NCI-H345 (cell line): Measurements from ENCODE around the gene TRIM43.
"Not testable (repeated sequence)": the region's sequence is repeated elsewhere in the genome, so short reads cannot be mapped to it uniquely, and the experiment has no call there.

Source experiments
- DNase-seq: peaks from one replicate; lab custom pipeline; 2025; lab: John Stamatoyannopoulos, UW

The TRIM43 gene

GRCh38 chr2:95591701-95592100, at the start of gene TRIM43:
Gene TRIM43 (plus strand): TSS chr2:95592001. CDS start chr2:95594024, 2,023 bp downstream.
- DNase-seq, result not testable (repeated sequence)

DNA sequence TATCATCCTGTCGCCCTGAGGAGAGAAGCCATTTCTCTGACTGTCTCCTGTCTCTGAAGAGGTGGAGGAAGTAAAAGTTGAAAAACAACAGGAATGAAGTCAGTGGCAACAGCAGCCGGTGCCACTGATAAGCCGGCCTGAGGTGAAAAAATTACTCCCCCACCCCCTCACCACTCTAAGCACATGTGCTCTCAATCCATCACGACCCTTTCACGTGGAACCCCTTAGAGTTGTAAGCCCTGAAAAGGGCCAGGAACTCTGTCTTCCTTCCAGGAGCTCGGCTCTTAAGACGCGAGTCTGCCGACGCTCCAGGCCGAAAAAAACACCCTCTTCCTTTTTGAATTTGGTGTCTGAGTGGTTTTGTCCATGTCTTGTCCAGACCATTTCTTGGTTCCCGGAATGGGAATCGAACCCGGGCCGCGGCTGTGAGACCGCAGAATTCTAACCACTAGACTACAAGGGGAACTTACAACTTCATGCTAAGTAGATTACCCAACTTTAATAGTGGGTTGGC, 40.7 kb upstream of the TRIM43 start:
- DNase-seq, result no peak

- DNase-seq, result no peak
Measured at GRCh38 chr2:95552911-95553310, 38.9 kb upstream of the TRIM43 start.

DNA sequence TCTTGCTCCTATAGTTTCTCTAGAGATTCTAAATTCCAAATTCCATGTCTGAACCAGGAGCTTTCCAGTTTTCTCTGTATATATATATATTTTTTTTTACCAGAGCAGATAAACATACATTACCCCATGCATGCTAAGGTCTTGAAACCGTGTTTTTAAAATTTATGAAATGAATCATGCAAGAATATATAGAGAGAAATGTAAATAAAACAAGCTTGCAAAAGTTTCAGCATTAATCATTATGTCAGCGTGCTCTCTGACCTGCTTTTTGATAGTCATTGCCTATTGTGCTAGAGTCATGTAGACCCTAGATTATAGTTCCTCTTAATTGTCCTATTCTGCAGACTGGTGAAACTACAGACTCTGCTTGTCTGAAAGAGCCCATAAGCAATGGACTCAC, 22.6 kb upstream of the TRIM43 start:
- DNase-seq, result no peak

- no peak for DNase-seq
Measured at GRCh38 chr2:95573866-95574265, 17.9 kb upstream of the TRIM43 start.

- DNase-seq, result no peak
Measured at GRCh38 chr2:95574506-95574905, 17.3 kb upstream of the TRIM43 start.

- no peak for DNase-seq
Measured at GRCh38 chr2:95575857-95576256, 15.9 kb upstream of the TRIM43 start.

DNA sequence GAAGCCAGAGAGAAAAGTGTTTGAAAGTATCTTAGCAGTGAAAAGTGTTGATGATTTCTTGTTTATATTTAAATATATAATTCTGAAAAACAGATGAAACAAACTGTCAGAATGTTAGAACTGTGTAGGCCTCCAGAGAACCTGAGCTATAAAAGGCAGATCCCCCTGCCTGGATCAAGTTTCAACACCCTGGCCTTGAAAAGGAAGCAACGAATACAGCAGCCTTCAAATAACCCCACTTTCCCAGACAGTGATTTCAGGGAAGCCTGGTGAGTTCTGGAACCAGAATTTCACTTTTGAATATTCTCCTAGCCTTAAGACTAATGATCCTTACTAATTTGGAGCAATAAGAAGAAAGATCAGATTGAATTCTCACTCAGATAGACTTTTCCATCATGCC, 13.3 kb upstream of the TRIM43 start:
- DNase-seq, result no peak

- not testable (repeated sequence) for DNase-seq
Measured at GRCh38 chr2:95583545-95583944, 8.3 kb upstream of the TRIM43 start.

- DNase-seq, result not testable (repeated sequence)
Measured at GRCh38 chr2:95584321-95584720, 7.5 kb upstream of the TRIM43 start.

GRCh38 chr2:95589777-95590536, 1.8 kb upstream of the TRIM43 start:
- DNase-seq, result not testable (repeated sequence)

DNA sequence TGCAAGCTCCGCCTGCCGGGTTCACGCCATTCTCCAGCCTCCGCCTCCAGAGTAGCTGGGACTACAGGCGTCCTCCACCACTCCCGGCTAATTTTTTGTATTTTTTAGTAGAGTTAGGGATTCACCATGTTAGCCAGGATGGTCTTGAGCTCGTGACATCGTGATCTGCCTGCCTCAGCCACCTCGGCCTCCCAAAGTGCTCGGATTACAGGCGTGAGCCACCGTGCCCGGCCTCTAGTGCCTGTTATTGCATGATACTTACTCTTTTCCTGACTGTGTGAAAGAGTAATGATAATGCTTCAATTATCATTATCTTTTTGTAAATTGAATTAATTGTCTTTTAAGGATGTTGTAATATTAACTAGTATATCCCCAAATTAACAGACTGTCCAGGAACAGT, 1.2 kb downstream of the TRIM43 start:
- DNase-seq, result not testable (repeated sequence)

DNA sequence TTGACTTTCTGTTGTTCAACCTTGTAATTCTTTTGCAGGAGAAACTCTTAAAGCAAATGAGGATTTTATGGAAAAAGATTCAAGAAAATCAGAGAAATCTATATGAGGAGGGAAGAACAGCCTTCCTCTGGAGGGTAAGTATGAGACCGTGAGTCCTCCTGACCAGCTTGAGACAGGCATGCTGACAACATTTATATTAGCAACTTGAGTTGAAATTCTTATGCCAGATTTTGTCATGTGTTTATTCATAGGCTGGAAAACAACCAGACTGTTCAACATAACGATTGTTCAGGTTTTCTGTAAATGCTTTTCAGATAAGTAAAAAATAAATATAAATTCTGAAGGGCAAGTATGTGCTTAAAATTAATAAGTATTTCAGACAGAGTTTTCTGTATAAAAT, 3.2 kb downstream of the TRIM43 start:
- not testable (repeated sequence) for DNase-seq

DNA sequence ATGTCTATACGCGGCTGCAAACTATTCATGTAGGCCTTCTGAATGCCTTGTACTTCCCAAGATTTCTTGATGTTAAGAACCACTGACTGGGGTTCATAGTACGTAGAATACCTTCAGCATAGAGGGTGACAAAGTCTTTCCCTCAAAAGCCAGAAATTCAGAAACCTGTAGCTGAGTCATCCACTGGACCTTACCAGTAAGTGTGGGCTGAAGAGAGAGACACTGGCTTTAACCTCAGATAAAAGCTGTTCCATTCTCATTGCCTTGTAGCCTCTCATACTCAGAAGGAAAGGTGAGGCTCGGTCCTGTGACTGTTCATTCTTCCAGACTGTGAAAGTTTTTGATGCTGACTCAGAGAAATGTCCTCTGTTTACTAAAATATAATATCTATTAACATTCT, 9.5 kb downstream of the TRIM43 start:
- not testable (repeated sequence) for DNase-seq

- not testable (repeated sequence) for DNase-seq
Measured at GRCh38 chr2:95602146-95602545, 10.3 kb downstream of the TRIM43 start.

GRCh38 chr2:95608356-95608755, 16.6 kb downstream of the TRIM43 start:
- DNase-seq, result not testable (repeated sequence)

DNA sequence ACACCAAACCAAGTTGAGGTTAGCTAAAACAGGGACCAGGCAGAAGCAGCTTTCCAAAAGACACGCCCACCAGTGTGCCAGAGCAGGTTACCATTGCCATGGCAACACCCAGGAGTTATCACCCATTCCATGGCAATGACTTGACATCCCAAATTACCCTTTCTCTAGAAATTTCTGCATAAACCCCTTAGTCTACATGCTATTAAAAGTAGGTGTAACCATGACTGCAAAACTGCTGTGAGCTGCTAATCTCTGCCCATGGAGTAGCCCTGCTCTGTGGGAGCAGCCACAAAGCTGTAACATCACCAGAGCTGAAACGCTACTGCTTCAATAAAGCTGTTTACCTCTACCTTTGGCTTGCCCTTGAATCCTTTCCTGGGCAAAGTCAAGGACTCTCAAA, 18.0 kb downstream of the TRIM43 start:
- DNase-seq, result not testable (repeated sequence)

DNA sequence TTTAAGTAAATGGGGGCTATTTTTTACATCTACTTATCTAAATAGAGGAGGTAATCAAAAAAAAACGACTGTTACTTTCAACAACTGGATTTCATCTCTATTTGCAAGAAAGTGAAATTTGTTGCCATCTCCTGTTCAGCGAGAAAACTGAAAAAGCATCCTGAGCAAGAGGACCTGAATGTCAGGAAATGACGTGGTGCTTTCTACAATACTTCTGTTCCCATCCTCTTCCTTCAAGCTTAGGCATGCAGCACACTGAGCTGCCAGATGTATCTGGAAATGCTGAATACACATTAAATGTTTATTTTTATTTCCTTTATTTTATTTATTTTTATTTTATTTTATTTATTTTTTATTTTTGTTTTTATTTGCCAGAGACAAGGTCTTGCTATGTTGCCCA, 21.2 kb downstream of the TRIM43 start:
- not testable (repeated sequence) for DNase-seq

DNA sequence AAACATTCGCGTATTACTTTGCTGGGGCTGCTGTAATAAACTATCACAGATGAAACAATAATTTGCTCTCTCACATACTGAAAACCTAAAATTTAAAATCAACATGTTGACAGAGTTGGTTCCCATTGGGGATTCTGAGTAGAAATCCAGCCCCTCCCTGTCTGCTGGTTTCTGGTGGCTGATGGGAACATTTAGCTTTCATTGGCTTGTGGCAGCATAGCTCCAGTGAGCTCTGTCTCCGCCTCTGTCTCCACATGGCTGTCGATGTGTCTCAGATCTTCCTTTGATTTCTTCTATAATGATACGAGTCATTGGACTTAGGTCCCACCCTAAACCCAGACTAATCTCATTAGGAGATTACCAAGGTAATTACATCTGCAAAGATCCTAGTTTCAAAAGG, 30.9 kb downstream of the TRIM43 start:
- not testable (repeated sequence) for DNase-seq

DNA sequence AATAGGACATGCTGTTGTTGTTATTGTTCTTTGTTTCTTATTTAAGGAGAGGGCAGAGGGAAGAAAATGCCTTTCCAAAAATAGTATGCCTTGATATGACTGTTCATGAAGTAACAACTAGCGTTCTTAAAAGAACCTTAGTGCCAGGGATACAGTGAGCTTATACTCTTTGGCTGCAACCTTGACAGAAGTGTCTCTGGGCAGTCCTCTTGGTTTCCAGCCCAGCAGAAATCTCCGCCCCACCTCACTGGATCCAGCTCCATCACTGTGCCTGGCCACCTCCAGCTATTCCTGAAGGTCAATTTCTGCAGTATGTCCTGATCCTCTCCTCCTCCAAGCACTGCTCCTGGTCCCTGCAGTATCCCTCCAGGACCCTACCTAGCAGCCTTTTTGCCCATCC, 39.2 kb downstream of the TRIM43 start:
- not testable (repeated sequence) for DNase-seq

- not testable (repeated sequence) for DNase-seq
Measured at GRCh38 chr2:95633626-95634259, 41.9 kb downstream of the TRIM43 start.

GRCh38 chr2:95640515-95641288, 48.9 kb downstream of the TRIM43 start:
- DNase-seq, result not testable (repeated sequence)

- DNase-seq, result not testable (repeated sequence)
Measured at GRCh38 chr2:95641289-95641575, 49.4 kb downstream of the TRIM43 start.
